ENCODE data around the gene HDAC4.

Gene HDAC4

DNA sequence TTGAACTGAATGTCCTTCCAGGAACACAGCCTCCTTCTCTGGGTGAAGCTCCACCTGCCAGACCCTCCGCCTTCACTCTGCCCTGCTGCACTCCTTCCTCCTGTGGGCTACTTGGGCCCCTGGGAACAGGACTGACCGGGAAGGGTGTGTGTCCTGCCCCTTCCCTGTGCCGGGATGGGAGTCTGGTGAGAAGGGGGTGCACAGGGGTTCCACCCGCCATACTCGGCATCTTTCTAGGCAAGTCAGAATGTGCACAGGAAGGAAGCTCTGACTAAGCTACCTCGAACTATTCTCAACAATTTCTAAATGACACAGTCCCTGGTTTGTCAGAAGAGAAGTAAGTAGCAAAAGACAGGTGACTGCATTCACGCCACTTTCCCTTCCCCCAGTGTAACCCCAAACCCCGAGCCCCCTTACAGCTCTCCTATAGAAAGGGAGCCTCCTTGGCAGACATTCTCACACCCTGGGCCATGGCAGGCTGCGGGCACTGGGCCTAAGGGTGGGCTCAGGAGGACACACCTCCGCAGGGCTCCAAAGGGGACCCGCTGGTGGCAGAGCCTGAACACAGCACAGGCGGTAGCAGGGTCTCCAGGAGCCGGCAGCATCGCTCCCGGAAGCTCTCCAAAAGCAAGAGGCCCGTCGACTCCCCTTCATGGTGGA is 184.1 kb downstream of the HDAC4 start:
- TF ChIP-seq CTCF (IDR thresholded peaks at IDR 0.05) (no peak), ZFX (IDR thresholded peaks at IDR 0.05; ENCODE audit: borderline replicate concordance) (no peak)
- H3K27ac ChIP-seq = no peak overlapping the region

DNA sequence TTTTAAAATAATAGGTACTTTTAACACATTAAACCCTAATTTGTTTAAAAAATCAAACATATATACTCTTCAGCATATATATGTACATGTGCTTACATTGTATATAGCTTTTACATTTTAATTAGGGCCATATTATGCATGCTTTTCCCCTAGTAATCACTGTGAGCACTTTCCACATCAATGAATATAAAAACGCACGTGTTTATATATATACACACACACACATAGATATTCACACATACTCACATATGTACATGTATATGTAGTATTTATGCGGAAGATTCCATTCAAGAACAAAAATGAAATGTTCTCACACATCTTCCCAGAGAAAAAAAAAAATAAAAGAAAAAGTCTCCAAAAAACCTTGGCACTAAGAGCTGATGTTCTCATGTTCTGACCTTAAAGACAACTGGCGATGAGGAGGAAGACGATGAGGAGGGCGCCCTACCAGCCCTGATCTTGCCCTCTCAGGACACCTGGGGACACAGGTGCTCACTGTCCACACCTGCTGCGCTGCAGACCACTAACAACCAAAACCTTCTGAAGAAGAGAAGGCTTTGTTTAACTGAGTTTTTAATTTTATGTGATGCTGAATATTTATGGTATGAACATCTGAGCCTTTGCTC is 184.7 kb downstream of the HDAC4 start:
- no peak overlapping the region for H3K27ac ChIP-seq
- TF ChIP-seq CTCF (IDR thresholded peaks at IDR 0.05) (no peak), ZFX (IDR thresholded peaks at IDR 0.05; ENCODE audit: borderline replicate concordance) (no peak)

DNA sequence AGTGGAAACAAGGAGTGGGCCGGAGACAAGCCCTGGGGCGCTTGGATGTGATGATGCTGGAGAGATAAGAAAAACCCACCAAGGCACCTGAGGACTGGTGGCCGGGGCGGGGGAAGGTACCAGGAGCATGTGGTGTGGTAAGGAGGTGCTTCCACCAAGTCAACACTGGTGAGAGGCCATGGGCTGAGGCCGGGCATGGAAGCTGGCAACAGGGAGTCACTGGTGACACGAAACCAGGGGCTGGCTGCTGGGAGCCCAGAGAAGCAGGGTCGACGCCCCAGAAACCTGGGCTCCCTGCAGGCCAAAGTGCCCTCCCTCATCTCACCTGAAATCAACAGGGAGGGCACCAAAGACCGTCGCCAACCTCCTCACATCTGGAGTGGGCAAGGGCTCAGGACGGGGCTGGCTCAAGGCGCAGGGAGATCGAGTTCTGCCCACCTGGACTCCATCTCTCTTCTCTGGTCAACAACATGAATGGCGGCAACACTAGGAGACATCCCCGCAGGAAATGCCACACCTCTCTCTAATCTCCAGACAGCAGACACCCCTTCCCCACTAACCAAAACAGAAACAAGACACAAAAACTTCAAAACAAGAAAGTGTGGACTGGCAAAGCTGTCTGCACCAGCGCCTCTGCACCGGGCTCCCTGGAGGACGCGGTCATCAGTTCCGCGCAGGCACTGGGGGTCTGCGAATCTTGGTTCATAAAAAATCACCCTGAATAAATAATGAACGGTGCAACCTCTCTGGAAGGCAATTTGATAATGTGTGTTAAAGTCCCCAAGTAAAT is 185.5 kb downstream of the HDAC4 start:
- H3K27ac ChIP-seq = no peak overlapping the region
- TF ChIP-seq CTCF (IDR thresholded peaks at IDR 0.05) (no peak), ZFX (IDR thresholded peaks at IDR 0.05; ENCODE audit: borderline replicate concordance) (no peak)

GRCh38 chr2:239214725-239215124 is 186.1 kb downstream of the HDAC4 start:
- no peak for TF ChIP-seq CTCF (IDR thresholded peaks at IDR 0.05)
- no peak for TF ChIP-seq ZFX (IDR thresholded peaks at IDR 0.05; ENCODE audit: borderline replicate concordance)
- no peak overlapping the region for H3K27ac ChIP-seq

- TF ChIP-seq ZFX (IDR thresholded peaks at IDR 0.05; ENCODE audit: borderline replicate concordance) (no peak), CTCF (IDR thresholded peaks at IDR 0.05) (no peak)
- H3K27ac ChIP-seq = no peak overlapping the region
Measured at GRCh38 chr2:239213643-239214101, 187.1 kb downstream of the HDAC4 start.

DNA sequence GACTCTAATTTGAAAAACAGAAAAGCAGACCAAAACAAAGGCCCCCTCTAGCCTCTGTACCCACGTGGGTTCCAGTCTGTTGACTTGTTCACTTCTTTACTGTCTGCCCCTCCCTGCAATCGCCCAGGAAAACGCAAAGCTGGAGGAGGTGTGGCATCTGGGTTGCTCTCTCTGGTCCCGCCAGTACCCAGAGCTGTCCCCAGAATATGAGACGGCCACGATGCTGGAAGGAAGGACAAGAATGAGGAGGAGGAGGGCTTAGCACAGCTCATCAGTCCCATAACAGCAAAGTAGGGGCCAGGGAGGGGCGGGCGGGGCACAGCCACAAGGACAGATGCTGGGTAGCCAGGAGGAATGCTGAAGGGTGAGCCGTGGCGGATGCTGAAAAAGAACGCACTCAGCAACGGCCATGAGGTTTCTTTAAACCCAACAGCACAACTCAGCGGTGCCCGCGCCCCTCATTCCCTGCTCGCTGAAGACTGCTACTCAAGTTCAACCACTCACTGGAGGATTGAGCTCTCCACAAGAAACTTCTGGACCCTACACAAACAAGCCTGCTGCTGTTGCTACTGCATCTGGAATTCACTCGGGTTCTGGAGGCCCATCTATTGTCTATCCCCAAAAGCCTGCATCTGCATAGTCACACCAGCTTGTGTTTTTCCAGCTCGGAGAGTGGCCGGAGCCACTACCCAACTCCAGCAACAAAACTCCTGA is 187.7 kb downstream of the HDAC4 start:
- no peak for TF ChIP-seq ZFX (IDR thresholded peaks at IDR 0.05; ENCODE audit: borderline replicate concordance)
- no peak for TF ChIP-seq CTCF (IDR thresholded peaks at IDR 0.05)
- no peak overlapping the region for H3K27ac ChIP-seq

All from 22Rv1 (cell line).